GM19328 (cell line): ENCODE results near the gene MFSD11.
"Not testable (repeated sequence)": the region's sequence is repeated elsewhere in the genome, so short reads cannot be mapped to it uniquely, and the experiment has no call there.

ENCODE experiments used
- ATAC-seq: cut with Tn5 transposase; IDR thresholded peaks from one replicate; pipeline ENCODE4 v1.9.1; 2021; ENCODE audit warnings: mild to moderate bottlenecking, moderate library complexity; ENCODE audit not compliant: unreplicated experiment

Gene MFSD11

GRCh38 chr17:76707985-76708807, 29.7 kb upstream of the MFSD11 start:
- ATAC-seq: no peak

GRCh38 chr17:76709077-76709950, 28.6 kb upstream of the MFSD11 start:
- ATAC-seq: no peak

DNA sequence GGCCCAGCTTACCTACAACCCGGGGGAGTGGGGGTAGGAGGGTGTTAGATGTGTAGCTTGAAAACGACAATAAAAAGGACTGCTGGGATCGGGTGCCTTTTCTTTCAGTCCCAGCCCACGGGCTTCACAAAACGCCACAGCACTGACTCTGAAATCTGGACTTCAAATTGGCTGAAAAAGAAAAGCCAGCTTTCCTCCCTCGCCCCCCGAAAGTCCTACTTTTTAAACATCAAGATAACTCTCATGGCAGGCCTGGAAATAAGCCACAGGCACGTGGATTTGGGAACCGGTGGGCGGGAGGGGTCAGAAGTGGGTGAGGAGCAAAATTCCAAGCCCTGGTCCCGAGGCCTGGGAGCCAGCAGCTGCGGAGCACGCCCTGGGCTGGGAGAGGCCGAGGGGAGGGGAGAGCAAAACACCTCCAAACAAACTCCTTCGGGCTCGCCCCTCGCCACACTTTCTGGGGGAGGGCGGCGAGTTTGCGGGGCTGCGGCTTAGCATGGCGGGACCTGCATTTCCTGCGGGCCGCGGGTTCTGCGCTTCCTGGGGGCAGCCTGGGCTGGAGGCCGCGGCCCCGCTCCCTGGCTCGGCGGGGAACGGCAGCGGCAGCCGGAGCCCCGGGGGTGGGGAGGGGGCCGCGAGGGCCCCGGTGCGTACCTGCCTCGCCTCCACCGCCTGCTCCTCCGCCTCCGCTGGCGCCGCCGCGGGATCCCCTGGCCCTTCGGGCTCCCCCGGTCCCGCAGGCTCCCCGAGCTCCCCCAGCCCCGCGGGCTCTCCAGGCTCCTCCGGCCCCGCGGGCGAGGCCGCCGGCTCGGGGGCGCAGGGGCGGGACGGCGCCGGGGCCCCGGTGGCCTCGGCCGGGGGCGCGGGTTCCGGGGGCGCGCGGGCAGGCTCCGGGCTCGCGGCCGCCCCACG, 27.7 kb upstream of the MFSD11 start:
- not testable (repeated sequence) for ATAC-seq

GRCh38 chr17:76710863-76711611, 26.9 kb upstream of the MFSD11 start, which contains the start of gene MXRA7:
MXRA7 (minus strand) TSS chr17:76710965; CDS start chr17:76710946, 19 bp downstream.
- ATAC-seq: no peak

DNA sequence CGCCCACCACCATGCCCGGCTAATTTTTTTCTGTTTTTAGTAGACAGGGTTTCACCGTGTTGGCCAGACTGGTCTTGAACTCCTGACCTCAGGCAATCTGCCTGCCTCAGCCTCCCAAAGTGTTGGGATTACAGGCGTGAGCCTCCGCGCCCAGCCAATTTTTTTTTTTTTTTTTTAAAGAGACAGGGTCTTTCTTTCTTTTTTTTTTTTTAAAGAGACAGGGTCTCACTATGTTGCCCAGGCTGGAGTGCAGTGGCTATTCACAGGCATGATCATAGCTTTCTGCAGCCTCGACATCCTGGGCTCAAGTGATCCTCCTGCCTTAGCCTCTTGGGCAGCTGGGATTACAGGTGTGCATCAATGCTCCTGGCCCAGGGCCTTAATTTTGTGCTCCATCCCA, 25.6 kb upstream of the MFSD11 start:
- not testable (repeated sequence) for ATAC-seq

DNA sequence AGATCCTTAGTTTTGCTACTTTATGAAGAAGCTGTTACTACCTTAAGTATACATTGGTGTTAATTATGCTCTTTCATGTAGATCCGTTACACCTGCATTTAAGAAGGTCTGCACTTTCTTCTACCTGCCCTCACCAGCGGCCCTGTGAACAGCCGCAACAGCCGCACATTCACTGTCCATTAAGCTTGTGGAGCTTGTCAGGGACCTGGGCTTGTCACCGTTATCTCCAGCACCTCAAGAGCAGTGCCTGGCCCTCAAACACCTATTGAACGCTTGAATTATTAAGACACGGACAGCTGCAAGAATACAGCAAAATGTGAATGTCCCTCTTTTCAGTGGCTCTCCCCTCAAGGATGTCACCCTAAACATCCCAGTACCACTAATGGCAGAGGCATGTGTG, 24.2 kb upstream of the MFSD11 start:
- no peak for ATAC-seq

DNA sequence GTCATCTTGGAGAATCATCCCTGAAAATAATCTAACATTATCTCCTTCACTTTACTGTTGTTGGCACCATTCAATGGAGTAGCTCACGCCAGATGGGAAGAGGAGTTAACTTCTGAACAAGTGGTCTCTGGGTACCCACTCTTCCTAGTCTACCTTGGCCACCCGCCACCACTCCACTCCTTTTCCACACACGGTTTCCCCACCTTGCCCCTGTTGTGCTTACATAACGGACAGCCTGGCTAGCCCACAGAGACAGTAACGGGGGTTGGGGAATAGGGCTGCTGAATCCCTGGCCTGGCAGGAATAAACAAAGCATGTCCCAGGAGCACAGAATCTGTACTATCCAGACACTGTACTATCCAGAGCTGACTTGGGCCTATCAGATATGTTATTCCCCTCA, 23.6 kb upstream of the MFSD11 start:
- ATAC-seq: no peak

GRCh38 chr17:76714822-76715495, 23.0 kb upstream of the MFSD11 start:
- no peak for ATAC-seq

DNA sequence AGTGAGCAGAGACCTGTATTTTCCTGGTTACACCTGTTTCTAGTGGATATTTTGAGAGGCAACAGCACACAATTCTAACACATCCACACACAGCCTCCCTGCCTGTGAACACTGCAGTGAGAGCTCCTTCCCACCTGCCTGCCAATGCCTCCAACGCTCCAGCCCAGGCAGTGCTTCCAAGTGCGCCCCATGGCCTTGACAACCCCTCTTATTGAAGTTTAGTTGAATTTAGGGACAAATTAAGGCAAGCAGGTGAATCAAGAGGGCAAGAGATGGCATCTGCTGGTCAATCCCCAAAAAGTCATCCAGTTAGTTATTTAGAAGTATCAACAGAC, 22.5 kb upstream of the MFSD11 start:
- no peak for ATAC-seq

- ATAC-seq: no peak
Measured at GRCh38 chr17:76716146-76716838, 21.6 kb upstream of the MFSD11 start.

GRCh38 chr17:76716839-76717215, 21.1 kb upstream of the MFSD11 start:
- ATAC-seq: no peak

DNA sequence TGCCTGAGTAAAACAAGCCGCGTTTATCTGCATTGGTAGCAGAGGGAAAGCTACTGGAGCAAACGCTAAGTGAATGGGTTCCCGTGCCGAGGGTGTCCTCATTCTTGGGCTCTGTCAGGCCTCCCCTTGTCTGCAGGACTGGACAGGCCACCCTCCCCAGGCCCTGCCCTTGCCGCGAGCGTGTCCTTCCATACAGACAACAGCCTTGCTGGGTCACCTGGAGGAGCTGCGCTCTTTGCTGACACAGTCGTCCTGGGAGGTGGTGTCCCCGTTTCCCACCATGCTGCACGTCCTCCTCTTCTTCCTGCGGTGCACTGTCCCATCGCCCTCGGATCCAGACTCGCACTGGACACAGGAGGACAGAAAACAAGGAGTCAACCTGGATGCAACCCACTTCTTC, 19.4 kb upstream of the MFSD11 start:
- ATAC-seq: no peak

DNA sequence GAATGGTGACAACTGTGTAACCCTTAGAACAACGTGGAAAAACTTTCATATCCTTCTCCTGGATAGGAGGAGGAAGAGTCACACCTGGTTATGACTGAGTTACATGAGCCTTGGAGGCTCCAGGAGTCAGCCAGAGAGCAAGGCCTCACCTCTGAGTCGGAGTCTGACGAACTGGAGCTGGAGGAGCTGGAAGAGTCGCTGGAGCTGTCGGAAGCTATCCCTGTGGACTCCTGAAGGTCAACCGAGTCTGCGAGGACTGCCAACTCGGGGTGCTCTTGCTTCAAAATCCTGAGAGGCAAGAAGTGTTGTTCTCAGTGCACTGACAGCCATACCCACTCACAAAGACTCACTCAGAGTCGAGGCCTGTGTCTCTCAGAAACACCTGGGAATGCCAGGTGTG, 17.7 kb upstream of the MFSD11 start:
- no peak for ATAC-seq

GRCh38 chr17:76720941-76721340, 17.0 kb upstream of the MFSD11 start:
- no peak for ATAC-seq

- ATAC-seq: no peak
Measured at GRCh38 chr17:76721463-76721862, 16.5 kb upstream of the MFSD11 start.

GRCh38 chr17:76722279-76722678, 15.6 kb upstream of the MFSD11 start:
- no peak for ATAC-seq

GRCh38 chr17:76722977-76723376, 14.9 kb upstream of the MFSD11 start:
- not testable (repeated sequence) for ATAC-seq

GRCh38 chr17:76723812-76724211, 14.1 kb upstream of the MFSD11 start:
- no peak for ATAC-seq

GRCh38 chr17:76725580-76726230, 12.2 kb upstream of the MFSD11 start:
- peak; percentile 10 for ATAC-seq
